Vagina (tissue), 2 donors: ENCODE results near the gene PPP2R5E. TPM values are rescaled to one million over a fixed set of nuclear protein-coding genes. Genes with fewer than 3 reads are reported as not detected.

Source experiments
- DNase-seq, 2 donors: peaks; one replicate each; pipeline ENCODE4 v3.0.0-alpha.2; 2017; ENCODE audit errors: extremely low spot score in 2 of 2
- H3K27ac ChIP-seq: fragments of 200-600 bp; sonication (generic); one replicate; pipeline ENCODE4 v1.5.1; 2019
- H3K27me3 ChIP-seq: fragments of 200-600 bp; sonication (generic); one replicate; pipeline ENCODE4 v1.5.1; 2019
- H3K36me3 ChIP-seq, 2 donors: fragments of 200-600 bp; sonication (generic); one replicate each; pipeline ENCODE4 v1.5.1; 2017 to 2019
- H3K4me1 ChIP-seq: fragments of 200-600 bp; sonication (generic); one replicate; pipeline ENCODE4 v1.5.1; 2019
- H3K4me3 ChIP-seq, 2 donors: fragments of 200-600 bp; sonication (generic); 1 replicate in 1 of 2; 2 replicates in 1 of 2; pipeline ENCODE4 v1.5.1; 2016 to 2019
- H3K9me3 ChIP-seq: fragments of 200-600 bp; sonication (generic); one replicate; pipeline ENCODE4 v1.5.1; 2019
- POLR2A ChIP-seq, 2 donors: fragments of 450-650 bp; IDR thresholded peaks; one replicate each; pipeline ENCODE4 v1.6.1; 2017; ENCODE audit warnings: antibody characterized with exemption in 2 of 2, mild to moderate bottlenecking in 2 of 2, moderate library complexity in 2 of 2
- POLR2AphosphoS5 ChIP-seq, 2 donors: sonication (generic); formaldehyde crosslinking; IDR thresholded peaks; one replicate each; pipeline ENCODE4 v1.9.0; 2017; ENCODE audit warnings: antibody characterized with exemption in 2 of 2, mild to moderate bottlenecking in 2 of 2, low read depth in 1 of 2; ENCODE audit not compliant: insufficient read depth in 1 of 2
- intact Hi-C: fragments of 100-400 bp; cut with DNase I; formaldehyde crosslinking; loops from one replicate; pipeline ENCODE4 v1.15.1; 2023
- small RNA-seq: library from RNA; depleted of rRNA; stranded (forward); fragments of <200 nt; gene quantifications from one replicate; pipeline ENCODE3, GENCODE V24; 2016
- total RNA-seq: library from RNA; depleted of rRNA; stranded (reverse); fragments of >200 nt; gene quantifications from one replicate; pipeline ENCODE4 v1.2.3, GENCODE V29; 2016
- TF ChIP-seq, protein P1 (sequence below), 3 experiments: fragments of 450-650 bp in 2 of 3; fragments of 200-600 bp in 1 of 3; sonication (generic) in 1 of 3; IDR thresholded peaks; one replicate each; pipeline ENCODE4 v1.5.1; 2017 to 2019; ENCODE audit warnings: antibody characterized with exemption in 3 of 3, mild to moderate bottlenecking in 2 of 3, moderate library complexity in 2 of 3

PPP2R5E gene
- total RNA-seq, 1 donor from 2014 or later = 22.6 TPM

GRCh38 chr14:63326840-63327239, 216.3 kb downstream of the PPP2R5E start:
- no peak for DNase-seq
- Histone ChIP-seq H3K4me3 (no peak overlapping the region), H3K36me3 (no peaks in the 10 kb centered on the region), H3K4me1 (no peaks in the 10 kb centered on the region), H3K27ac (no peak overlapping the region), H3K9me3 (no peaks in the 10 kb centered on the region), H3K27me3 (no peaks in the 10 kb centered on the region)
- TF ChIP-seq POLR2AphosphoS5 (IDR thresholded peaks at IDR 0.05; ENCODE audit: insufficient read depth in 1 of 2, low read depth in 1 of 2) = no peak
- intact Hi-C loops = no loop called here

- H3K4me1 ChIP-seq = no peaks in the 10 kb centered on the region
- TF ChIP-seq, protein P1, sequence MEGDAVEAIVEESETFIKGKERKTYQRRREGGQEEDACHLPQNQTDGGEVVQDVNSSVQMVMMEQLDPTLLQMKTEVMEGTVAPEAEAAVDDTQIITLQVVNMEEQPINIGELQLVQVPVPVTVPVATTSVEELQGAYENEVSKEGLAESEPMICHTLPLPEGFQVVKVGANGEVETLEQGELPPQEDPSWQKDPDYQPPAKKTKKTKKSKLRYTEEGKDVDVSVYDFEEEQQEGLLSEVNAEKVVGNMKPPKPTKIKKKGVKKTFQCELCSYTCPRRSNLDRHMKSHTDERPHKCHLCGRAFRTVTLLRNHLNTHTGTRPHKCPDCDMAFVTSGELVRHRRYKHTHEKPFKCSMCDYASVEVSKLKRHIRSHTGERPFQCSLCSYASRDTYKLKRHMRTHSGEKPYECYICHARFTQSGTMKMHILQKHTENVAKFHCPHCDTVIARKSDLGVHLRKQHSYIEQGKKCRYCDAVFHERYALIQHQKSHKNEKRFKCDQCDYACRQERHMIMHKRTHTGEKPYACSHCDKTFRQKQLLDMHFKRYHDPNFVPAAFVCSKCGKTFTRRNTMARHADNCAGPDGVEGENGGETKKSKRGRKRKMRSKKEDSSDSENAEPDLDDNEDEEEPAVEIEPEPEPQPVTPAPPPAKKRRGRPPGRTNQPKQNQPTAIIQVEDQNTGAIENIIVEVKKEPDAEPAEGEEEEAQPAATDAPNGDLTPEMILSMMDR (IDR thresholded peaks at IDR 0.05) = no peak
- TF ChIP-seq POLR2A (IDR thresholded peaks at IDR 0.05) (no peak), POLR2AphosphoS5 (IDR thresholded peaks at IDR 0.05; ENCODE audit: insufficient read depth in 1 of 2, low read depth in 1 of 2) (no peak)
- no peak overlapping the region for H3K27ac ChIP-seq
- H3K27me3 ChIP-seq = no peaks in the 10 kb centered on the region
- intact Hi-C loops = no loop called here
- DNase-seq = no peak
- no peaks in the 10 kb centered on the region for H3K9me3 ChIP-seq
- H3K36me3 ChIP-seq = no peaks in the 10 kb centered on the region
- no peak overlapping the region for H3K4me3 ChIP-seq
Measured at GRCh38 chr14:63322897-63323573, 220.1 kb downstream of the PPP2R5E start.

DNA sequence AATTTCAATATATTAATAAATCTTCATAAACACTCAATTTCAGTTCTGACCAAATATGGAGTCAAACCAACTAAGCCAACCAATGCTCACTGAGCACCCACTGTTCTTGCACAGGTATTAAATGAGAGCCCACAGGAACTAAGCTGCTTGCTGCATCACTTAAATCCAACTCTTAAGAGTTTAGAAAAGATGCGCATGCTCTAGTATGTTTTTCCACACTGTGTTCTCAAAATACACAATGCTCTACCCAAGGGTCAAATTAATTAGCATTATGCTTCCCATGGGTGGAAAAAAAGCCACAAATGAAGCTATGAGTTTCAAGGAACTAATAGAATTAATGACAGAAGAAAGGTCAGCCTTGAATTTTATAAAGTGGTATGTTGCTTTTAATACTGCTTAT, 220.7 kb downstream of the PPP2R5E start:
- Histone ChIP-seq H3K27ac (no peak overlapping the region), H3K27me3 (no peaks in the 10 kb centered on the region), H3K9me3 (no peaks in the 10 kb centered on the region), H3K4me1 (no peaks in the 10 kb centered on the region), H3K36me3 (no peaks in the 10 kb centered on the region), H3K4me3 (no peak overlapping the region)
- intact Hi-C loops = no loop called here
- DNase-seq = no peak
- TF ChIP-seq POLR2A (IDR thresholded peaks at IDR 0.05) (no peak), POLR2AphosphoS5 (IDR thresholded peaks at IDR 0.05; ENCODE audit: insufficient read depth in 1 of 2, low read depth in 1 of 2) (no peak)
- TF ChIP-seq, protein P1 (IDR thresholded peaks at IDR 0.05) = no peak

Small RNAs within 50 kb of the gene (small RNA-seq; reads per million reads assigned to genes)
- gene RF00601 = not detected

Other genes starting within 250 kb of the PPP2R5E start
- not detected for gene GPHB5, start 224.4 kb downstream of the PPP2R5E start, total RNA-seq
- 7.4 TPM for gene WDR89, start 98.5 kb upstream of the PPP2R5E start, total RNA-seq
- gene SGPP1, start 184.7 kb upstream of the PPP2R5E start, total RNA-seq = 21.1 TPM